Ascending aorta (tissue), 2 donors: ENCODE data around the gene E2F7. TPM values are rescaled to one million over a fixed set of nuclear protein-coding genes. Genes with fewer than 3 reads are reported as not detected.

Source experiments
- DNase-seq, 2 donors: peaks; one replicate each; pipeline ENCODE4 v3.0.0-alpha.2; 2019; ENCODE audit warnings: low spot score in 2 of 2
- H3K27ac ChIP-seq, 2 donors: fragments of 200-600 bp; sonication (generic); one replicate each; pipeline ENCODE4 v1.5.1; 2016 to 2017; ENCODE audit warnings: mild to moderate bottlenecking in 1 of 2
- H3K27me3 ChIP-seq: fragments of 200-600 bp; sonication (generic); one replicate; pipeline ENCODE4 v1.5.1; 2017
- H3K36me3 ChIP-seq, 2 donors: fragments of 200-600 bp; sonication (generic); one replicate each; pipeline ENCODE4 v1.5.1; 2016
- H3K4me1 ChIP-seq, 2 donors: fragments of 200-600 bp; sonication (generic); one replicate each; pipeline ENCODE4 v1.5.1; 2016 to 2017; ENCODE audit warnings: mild to moderate bottlenecking in 1 of 2
- H3K4me3 ChIP-seq, 2 donors: fragments of 200-600 bp; sonication (generic); one replicate each; pipeline ENCODE4 v1.5.1; 2016 to 2017; ENCODE audit warnings: mild to moderate bottlenecking in 1 of 2
- H3K9me3 ChIP-seq, 2 donors: fragments of 200-600 bp; sonication (generic); one replicate each; pipeline ENCODE4 v1.5.1; 2016
- intact Hi-C: fragments of 100-400 bp; cut with DNase I; formaldehyde crosslinking; loops from one replicate; pipeline ENCODE4 v1.15.1; 2023
- total RNA-seq: library from RNA; depleted of rRNA; stranded (reverse); fragments of >200 nt; gene quantifications from one replicate; pipeline ENCODE4 v1.1.0, GENCODE V29; 2016
- TF ChIP-seq, protein P1 (sequence below), 3 experiments: fragments of 200-600 bp in 2 of 3; fragments of 450-650 bp in 1 of 3; sonication (generic) in 2 of 3; IDR thresholded peaks; one replicate each; pipeline ENCODE4 v1.5.1; 2016 to 2019; ENCODE audit warnings: antibody characterized with exemption in 3 of 3, mild to moderate bottlenecking in 1 of 3, moderate library complexity in 1 of 3

The E2F7 gene
- total RNA-seq, 1 donor from 2014 or later = not detected

DNA sequence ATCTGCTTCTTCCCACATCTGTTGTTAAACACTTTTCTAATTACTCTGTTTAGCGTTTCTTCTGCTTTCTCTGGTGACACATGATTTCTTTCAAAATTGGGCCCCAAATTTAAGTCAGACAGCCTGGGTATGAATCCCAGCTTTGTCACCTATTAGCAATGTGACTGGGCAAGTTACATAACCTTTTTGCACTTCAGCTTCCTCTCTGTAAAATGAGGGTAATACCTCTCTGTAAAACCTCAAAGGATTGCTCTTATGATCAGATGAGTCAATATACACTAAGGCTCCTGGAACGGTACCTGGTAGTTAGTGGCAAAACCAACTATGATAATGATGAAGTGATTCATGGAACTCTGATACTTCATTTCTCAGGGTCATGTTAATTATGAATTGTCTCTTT lies 33.0 kb downstream of the E2F7 start:
- no peaks in the 10 kb centered on the region for H3K4me1 ChIP-seq
- no peaks in the 10 kb centered on the region for H3K36me3 ChIP-seq
- intact Hi-C loops = no loop called here

DNA sequence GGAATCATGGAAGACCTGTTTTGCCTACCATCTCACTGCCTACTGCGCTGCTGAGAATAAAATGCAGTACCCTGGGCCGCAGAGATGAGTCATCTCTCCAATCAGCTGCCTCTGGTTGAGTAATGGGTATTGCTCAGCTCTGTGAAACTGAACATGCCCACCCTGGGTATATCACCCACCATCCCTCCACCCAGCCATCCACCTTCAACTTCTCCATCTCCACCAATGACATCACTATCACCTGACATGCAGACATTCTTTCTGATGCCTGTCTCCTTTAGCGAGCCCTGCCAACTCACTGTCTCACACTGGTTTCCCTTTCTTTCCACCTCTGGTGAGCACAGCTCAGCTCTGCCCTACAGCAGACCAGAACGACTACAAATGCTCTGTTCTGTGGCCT lies 33.6 kb downstream of the E2F7 start:
- no peak for DNase-seq
- H3K4me3 ChIP-seq = no peak overlapping the region
- H3K9me3 ChIP-seq = no peaks in the 10 kb centered on the region
- intact Hi-C loops = no loop called here
- no peaks in the 10 kb centered on the region for H3K27me3 ChIP-seq
- H3K27ac ChIP-seq = no peak overlapping the region
- TF ChIP-seq, protein P1, sequence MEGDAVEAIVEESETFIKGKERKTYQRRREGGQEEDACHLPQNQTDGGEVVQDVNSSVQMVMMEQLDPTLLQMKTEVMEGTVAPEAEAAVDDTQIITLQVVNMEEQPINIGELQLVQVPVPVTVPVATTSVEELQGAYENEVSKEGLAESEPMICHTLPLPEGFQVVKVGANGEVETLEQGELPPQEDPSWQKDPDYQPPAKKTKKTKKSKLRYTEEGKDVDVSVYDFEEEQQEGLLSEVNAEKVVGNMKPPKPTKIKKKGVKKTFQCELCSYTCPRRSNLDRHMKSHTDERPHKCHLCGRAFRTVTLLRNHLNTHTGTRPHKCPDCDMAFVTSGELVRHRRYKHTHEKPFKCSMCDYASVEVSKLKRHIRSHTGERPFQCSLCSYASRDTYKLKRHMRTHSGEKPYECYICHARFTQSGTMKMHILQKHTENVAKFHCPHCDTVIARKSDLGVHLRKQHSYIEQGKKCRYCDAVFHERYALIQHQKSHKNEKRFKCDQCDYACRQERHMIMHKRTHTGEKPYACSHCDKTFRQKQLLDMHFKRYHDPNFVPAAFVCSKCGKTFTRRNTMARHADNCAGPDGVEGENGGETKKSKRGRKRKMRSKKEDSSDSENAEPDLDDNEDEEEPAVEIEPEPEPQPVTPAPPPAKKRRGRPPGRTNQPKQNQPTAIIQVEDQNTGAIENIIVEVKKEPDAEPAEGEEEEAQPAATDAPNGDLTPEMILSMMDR (IDR thresholded peaks at IDR 0.05) = no peak
- H3K4me1 ChIP-seq = no peaks in the 10 kb centered on the region
- no peaks in the 10 kb centered on the region for H3K36me3 ChIP-seq

More for the DNA sequence above, 33.0 kb downstream of the E2F7 start:
- TF ChIP-seq, protein P1 (IDR thresholded peaks at IDR 0.05) = no peak
- H3K27ac ChIP-seq = no peak overlapping the region
- DNase-seq = no peak
- no peak overlapping the region for H3K4me3 ChIP-seq
- H3K9me3 ChIP-seq = no peaks in the 10 kb centered on the region
- H3K27me3 ChIP-seq = no peaks in the 10 kb centered on the region

DNA sequence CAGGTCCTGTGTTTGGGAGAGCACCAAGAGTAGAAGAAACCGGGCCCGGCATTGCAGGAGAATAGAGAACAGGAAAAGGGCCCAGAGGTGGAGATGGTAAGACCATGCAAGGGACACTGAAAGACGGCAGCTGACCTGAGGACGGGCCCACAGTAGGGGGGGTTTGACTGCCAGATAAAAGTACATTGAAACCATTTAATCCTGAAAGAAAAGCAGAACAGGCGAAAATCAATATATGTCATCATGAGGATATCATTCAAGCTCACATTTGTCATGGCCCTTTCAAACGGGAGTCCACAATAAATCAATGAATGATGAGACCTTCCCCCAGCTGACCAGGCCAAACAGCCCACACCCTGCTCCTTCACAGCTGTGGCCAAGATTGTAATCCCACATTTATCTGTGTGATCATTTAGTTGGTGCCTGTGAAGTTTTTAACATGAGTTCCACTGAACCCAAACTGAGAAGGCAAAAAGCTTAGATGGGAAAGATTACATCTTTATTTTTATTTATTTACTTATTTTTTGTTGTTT lies 39.5 kb downstream of the E2F7 start:
- TF ChIP-seq, protein P1 (IDR thresholded peaks at IDR 0.05) = no peak
- DNase-seq = no peak
- intact Hi-C loops = no loop called here
- Histone ChIP-seq H3K4me3 (no peak overlapping the region), H3K9me3 (no peaks in the 10 kb centered on the region), H3K27ac (no peak overlapping the region), H3K27me3 (no peaks in the 10 kb centered on the region), H3K36me3 (no peaks in the 10 kb centered on the region), H3K4me1 (no peaks in the 10 kb centered on the region)

DNA sequence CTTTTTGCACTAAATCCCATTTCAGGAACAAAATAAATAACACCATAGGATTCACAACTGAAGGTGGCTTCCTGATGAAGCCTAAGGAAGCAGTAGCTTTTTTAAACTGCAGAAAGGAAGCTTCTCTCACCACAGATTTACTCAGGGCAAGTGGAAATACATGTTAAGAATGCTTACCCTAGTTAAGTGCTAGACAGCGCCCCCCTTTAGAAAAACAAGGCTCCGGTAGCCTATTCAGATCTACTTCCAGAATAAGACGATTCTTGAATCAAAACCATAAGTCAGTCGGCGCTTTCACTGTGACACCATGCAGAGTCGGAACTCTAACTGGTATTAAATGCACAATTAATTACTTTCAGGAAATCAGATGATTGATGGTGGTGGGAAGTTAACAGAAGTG lies 41.9 kb downstream of the E2F7 start:
- no peak overlapping the region for H3K4me3 ChIP-seq
- TF ChIP-seq, protein P1 (IDR thresholded peaks at IDR 0.05) = no peak
- no peaks in the 10 kb centered on the region for H3K9me3 ChIP-seq
- no peaks in the 10 kb centered on the region for H3K4me1 ChIP-seq
- intact Hi-C loops = no loop called here
- H3K27me3 ChIP-seq = no peaks in the 10 kb centered on the region
- H3K36me3 ChIP-seq = no peaks in the 10 kb centered on the region
- no peak overlapping the region for H3K27ac ChIP-seq
- no peak for DNase-seq

DNA sequence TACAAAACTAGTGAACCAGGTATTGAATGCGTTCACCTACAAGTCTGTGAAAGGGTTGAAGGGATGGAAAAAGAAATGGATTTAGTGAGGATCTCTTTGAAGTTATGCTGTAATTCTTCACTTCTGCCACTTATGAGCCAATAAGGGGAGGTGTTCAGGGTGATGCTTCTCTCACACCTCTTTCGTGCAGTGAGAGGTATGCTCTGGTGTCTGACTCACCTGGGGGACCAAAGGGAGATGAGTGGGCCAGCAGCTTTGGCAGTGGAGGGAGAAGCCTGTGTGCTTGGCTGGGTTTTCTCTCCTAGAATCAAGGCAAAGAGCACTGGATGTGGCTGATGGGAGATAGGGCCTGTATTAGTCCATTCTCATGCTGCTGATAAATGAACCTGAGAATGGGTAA lies 45.4 kb downstream of the E2F7 start:
- Histone ChIP-seq H3K36me3 (no peaks in the 10 kb centered on the region), H3K4me1 (no peaks in the 10 kb centered on the region), H3K27ac (no peak overlapping the region), H3K4me3 (no peak overlapping the region), H3K27me3 (no peaks in the 10 kb centered on the region), H3K9me3 (no peaks in the 10 kb centered on the region)
- intact Hi-C loops = no loop called here
- no peak for DNase-seq
- TF ChIP-seq, protein P1 (IDR thresholded peaks at IDR 0.05) = no peak

DNA sequence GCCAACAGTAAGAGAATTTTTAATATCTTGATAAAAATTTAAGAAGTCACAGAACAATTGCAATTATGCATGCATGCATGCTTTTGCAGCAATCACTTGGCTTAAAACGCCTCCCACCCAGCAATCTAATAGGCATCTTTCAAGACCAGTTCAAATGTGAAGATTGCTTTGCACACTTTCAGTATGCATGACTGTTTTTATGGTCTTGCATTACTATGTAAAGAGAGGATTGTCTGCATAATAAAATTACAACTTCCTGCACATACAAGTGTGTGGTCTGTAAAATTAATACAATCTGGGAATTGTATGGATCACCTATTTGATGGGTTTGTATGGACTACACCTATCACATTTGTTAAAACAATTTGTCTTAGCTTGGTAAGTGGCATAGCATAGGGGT lies 48.8 kb downstream of the E2F7 start:
- no peaks in the 10 kb centered on the region for H3K9me3 ChIP-seq
- TF ChIP-seq, protein P1 (IDR thresholded peaks at IDR 0.05) = no peak
- H3K4me3 ChIP-seq = no peak overlapping the region
- DNase-seq = no peak
- no peaks in the 10 kb centered on the region for H3K27me3 ChIP-seq
- H3K4me1 ChIP-seq = no peaks in the 10 kb centered on the region
- no peaks in the 10 kb centered on the region for H3K36me3 ChIP-seq
- no peak overlapping the region for H3K27ac ChIP-seq
- intact Hi-C loops = no loop called here
